Natural killer cell (primary cell): ENCODE data around the gene PTPRQ. TPM values are rescaled to one million over a fixed set of nuclear protein-coding genes. Genes with fewer than 3 reads are reported as not detected.

Experiments
- ATAC-seq, 3 donors: fragments of 150-1000 bp in 2 of 3; fragments of 200-7000 bp in 1 of 3; cut with Tn5 transposase; 1 replicate in 1 of 3; 2 replicates in 2 of 3; pipeline ENCODE4 v1.10.0; 2021; ENCODE audit warnings: mild to moderate bottlenecking in 2 of 3, moderate library complexity in 2 of 3
- DNase-seq, 2 donors: peaks; one replicate each; pipeline versions ENCODE4 v3.0.0 to v3.0.0-alpha.2; 2013 to 2021; ENCODE audit warnings: mixed read lengths in 1 of 2
- H3K27ac ChIP-seq: one replicate; pipeline ENCODE4 v1.5.1; 2013; ENCODE audit warnings: mild to moderate bottlenecking, low read length
- H3K27me3 ChIP-seq: one replicate; pipeline ENCODE4 v1.6.1; 2013; ENCODE audit warnings: low read length; ENCODE audit not compliant: control insufficient read depth, insufficient read depth
- H3K36me3 ChIP-seq: one replicate; pipeline ENCODE4 v1.6.1; 2013; ENCODE audit warnings: low read length; ENCODE audit not compliant: control insufficient read depth, insufficient read depth
- H3K4me1 ChIP-seq: one replicate; pipeline ENCODE4 v1.6.1; 2013; ENCODE audit warnings: low read length; ENCODE audit not compliant: control insufficient read depth, insufficient read depth
- H3K4me3 ChIP-seq: one replicate; pipeline ENCODE4 v1.5.1; 2013; ENCODE audit warnings: low read length
- H3K9me3 ChIP-seq: one replicate; pipeline ENCODE4 v1.6.1; 2013; ENCODE audit warnings: low read length; ENCODE audit not compliant: control insufficient read depth, insufficient read depth
- H3K27ac Mint-ChIP-seq, 2 donors: one replicate each; pipeline ENCODE4 v1.8.0; 2022; ENCODE audit warnings: mild to moderate bottlenecking in 2 of 2, mixed read lengths in 2 of 2, moderate library complexity in 1 of 2
- H3K27me3 Mint-ChIP-seq, 2 donors: one replicate each; pipeline ENCODE4 v1.8.0; 2022; ENCODE audit warnings: low read depth in 2 of 2, mixed read lengths in 2 of 2
- H3K36me3 Mint-ChIP-seq: one replicate; pipeline ENCODE4 v1.8.0; 2022; ENCODE audit warnings: mixed read lengths
- H3K4me1 Mint-ChIP-seq, 2 donors: one replicate each; pipeline ENCODE4 v1.8.0; 2022; ENCODE audit warnings: mixed read lengths in 2 of 2
- H3K4me3 Mint-ChIP-seq: one replicate; pipeline ENCODE4 v1.8.0; 2022; ENCODE audit warnings: mild to moderate bottlenecking, moderate library complexity, mixed read lengths
- H3K9me3 Mint-ChIP-seq, 2 donors: one replicate each; pipeline ENCODE4 v1.8.0; 2022; ENCODE audit warnings: mixed read lengths in 2 of 2
- WGBS: methylation state at CpG from one replicate; pipeline ENCODE4 v1.1.7; 2013; ENCODE audit warnings: missing lambda C conversion rate; ENCODE audit not compliant: insufficient coverage; 5-methylcytosine and 5-hydroxymethylcytosine counted together
- intact Hi-C: fragments of 100-400 bp; cut with micrococcal nuclease; formaldehyde crosslinking; loops from one replicate; pipeline ENCODE4 v1.14.2; 2022
- total RNA-seq, 4 donors: library from RNA; stranded (reverse); fragments of 120-200 nt in 1 of 4; gene quantifications; one replicate each; pipeline versions ENCODE4 v1.2.3 to v1.2.4, GENCODE V29; 2013 to 2022
- TF ChIP-seq, protein P1 (sequence below): fragments of 200-600 bp; IDR thresholded peaks from one replicate; pipeline ENCODE4 v1.8.0; 2022; ENCODE audit warnings: antibody characterized with exemption

The PTPRQ gene
- total RNA-seq, 3 donors from 2014 or later (not counting 1 experiment from before 2014, with no cell fraction given): not detected

- 48% methylated on average over 1 of the region's 1 CpG for whole genome bisulfite sequencing
- Histone ChIP-seq H3K27me3 (no peaks in the 10 kb centered on the region), H3K27ac (no peak overlapping the region), H3K9me3 (no peaks in the 10 kb centered on the region), H3K4me1 (no peaks in the 10 kb centered on the region), H3K36me3 (no peaks in the 10 kb centered on the region), H3K4me3 (no peak overlapping the region)
- H3K4me1 Mint-ChIP-seq: no peaks in the 10 kb centered on the region
- intact Hi-C loops: no loop called here
- DNase-seq (no peak), ATAC-seq (no peak)
- peaks cover 0 to 5% of the 10 kb centered on the region in 2 donors for H3K9me3 Mint-ChIP-seq
- H3K36me3 Mint-ChIP-seq: no peaks in the 10 kb centered on the region
- H3K27ac Mint-ChIP-seq: no peak overlapping the region
- H3K4me3 Mint-ChIP-seq: no peak overlapping the region
- TF ChIP-seq, protein P1, sequence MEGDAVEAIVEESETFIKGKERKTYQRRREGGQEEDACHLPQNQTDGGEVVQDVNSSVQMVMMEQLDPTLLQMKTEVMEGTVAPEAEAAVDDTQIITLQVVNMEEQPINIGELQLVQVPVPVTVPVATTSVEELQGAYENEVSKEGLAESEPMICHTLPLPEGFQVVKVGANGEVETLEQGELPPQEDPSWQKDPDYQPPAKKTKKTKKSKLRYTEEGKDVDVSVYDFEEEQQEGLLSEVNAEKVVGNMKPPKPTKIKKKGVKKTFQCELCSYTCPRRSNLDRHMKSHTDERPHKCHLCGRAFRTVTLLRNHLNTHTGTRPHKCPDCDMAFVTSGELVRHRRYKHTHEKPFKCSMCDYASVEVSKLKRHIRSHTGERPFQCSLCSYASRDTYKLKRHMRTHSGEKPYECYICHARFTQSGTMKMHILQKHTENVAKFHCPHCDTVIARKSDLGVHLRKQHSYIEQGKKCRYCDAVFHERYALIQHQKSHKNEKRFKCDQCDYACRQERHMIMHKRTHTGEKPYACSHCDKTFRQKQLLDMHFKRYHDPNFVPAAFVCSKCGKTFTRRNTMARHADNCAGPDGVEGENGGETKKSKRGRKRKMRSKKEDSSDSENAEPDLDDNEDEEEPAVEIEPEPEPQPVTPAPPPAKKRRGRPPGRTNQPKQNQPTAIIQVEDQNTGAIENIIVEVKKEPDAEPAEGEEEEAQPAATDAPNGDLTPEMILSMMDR: no peak
- H3K27me3 Mint-ChIP-seq: no peaks in the 10 kb centered on the region
These were observed 115.7 kb downstream of the PTPRQ start for GRCh38 chr12:80559766-80560165.

- no peak overlapping the region for H3K4me3 ChIP-seq
- no CpG with 5 or more reads among the region's 2 CpGs for whole genome bisulfite sequencing
- no peaks in the 10 kb centered on the region for H3K36me3 ChIP-seq
- Mint-ChIP-seq H3K4me3 (no peak overlapping the region), H3K9me3 (peaks cover 0 to 5% of the 10 kb centered on the region in 2 donors), H3K27ac (no peak overlapping the region), H3K4me1 (no peaks in the 10 kb centered on the region), H3K27me3 (no peaks in the 10 kb centered on the region), H3K36me3 (no peaks in the 10 kb centered on the region)
- H3K9me3 ChIP-seq: no peaks in the 10 kb centered on the region
- intact Hi-C loops: no loop called here
- no peak for DNase-seq
- no peaks in the 10 kb centered on the region for H3K4me1 ChIP-seq
- TF ChIP-seq, protein P1: no peak
- no peak for ATAC-seq
- H3K27ac ChIP-seq: no peak overlapping the region
- H3K27me3 ChIP-seq: no peaks in the 10 kb centered on the region
These were observed 121.2 kb downstream of the PTPRQ start for GRCh38 chr12:80565271-80565670.

DNA sequence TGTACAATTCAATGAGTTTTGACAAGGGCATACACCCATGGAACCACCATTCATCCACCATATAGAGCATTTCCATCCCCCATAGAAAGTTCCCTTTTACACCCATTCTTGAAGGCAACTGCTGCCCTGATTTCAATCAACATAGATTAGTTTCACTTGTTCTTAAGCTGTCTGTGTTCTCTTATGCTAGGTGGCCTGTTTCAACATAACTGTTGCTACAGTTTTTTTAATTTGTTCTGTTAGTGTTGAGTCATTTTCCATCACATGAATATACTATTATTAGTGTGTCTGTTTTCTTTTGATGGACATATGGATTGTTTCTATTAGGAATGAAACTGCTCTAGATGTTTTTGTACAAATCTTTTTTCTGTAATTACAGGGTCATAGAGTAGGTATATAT lies 123.4 kb downstream of the PTPRQ start:
- Mint-ChIP-seq H3K27me3 (no peaks in the 10 kb centered on the region), H3K4me3 (no peak overlapping the region), H3K4me1 (no peaks in the 10 kb centered on the region), H3K27ac (no peak overlapping the region), H3K9me3 (peaks cover 0 to 1% of the 10 kb centered on the region in 2 donors), H3K36me3 (no peaks in the 10 kb centered on the region)
- ATAC-seq: no peak
- H3K27ac ChIP-seq: no peak overlapping the region
- no peaks in the 10 kb centered on the region for H3K27me3 ChIP-seq
- H3K4me1 ChIP-seq: no peaks in the 10 kb centered on the region
- no peaks in the 10 kb centered on the region for H3K36me3 ChIP-seq
- no peak for DNase-seq
- TF ChIP-seq, protein P1: no peak
- H3K9me3 ChIP-seq: no peaks in the 10 kb centered on the region
- intact Hi-C loops: no loop called here
- no peak overlapping the region for H3K4me3 ChIP-seq

- ATAC-seq (no peak), DNase-seq (no peak)
- no peak overlapping the region for H3K4me3 ChIP-seq
- H3K36me3 Mint-ChIP-seq: no peaks in the 10 kb centered on the region
- no peaks in the 10 kb centered on the region for H3K4me1 ChIP-seq
- H3K27ac ChIP-seq: no peak overlapping the region
- no peaks in the 10 kb centered on the region for H3K36me3 ChIP-seq
- peaks cover 14 to 16% of the 10 kb centered on the region in 2 donors for H3K9me3 Mint-ChIP-seq
- 84% methylated on average over 2 of the region's 3 CpGs for WGBS
- H3K27me3 Mint-ChIP-seq: no peaks in the 10 kb centered on the region
- no peaks in the 10 kb centered on the region for H3K9me3 ChIP-seq
- TF ChIP-seq, protein P1: no peak
- H3K4me1 Mint-ChIP-seq: no peaks in the 10 kb centered on the region
- H3K27me3 ChIP-seq: no peaks in the 10 kb centered on the region
- H3K4me3 Mint-ChIP-seq: no peak overlapping the region
- no peak overlapping the region for H3K27ac Mint-ChIP-seq
- intact Hi-C loops: no loop called here
These were observed 132.8 kb downstream of the PTPRQ start for GRCh38 chr12:80576641-80577418.
